ENCODE results near the gene PCBP3. TPM values are rescaled to one million over a fixed set of nuclear protein-coding genes. Genes with fewer than 3 reads are reported as not detected.

PCBP3 gene
- total RNA-seq, 1 experiment from 2014 or later: 10.9 TPM

- Histone ChIP-seq H3K56ac (ENCODE audit: insufficient read length, low read depth, low read length) (no peak overlapping the region), H3K27ac (ENCODE audit: insufficient read length, low read depth, low read length) (no peak overlapping the region), H4K8ac (replicated peaks; ENCODE audit: insufficient read length, low read depth, low read length) (no peak overlapping the region), H3K9me3 (ENCODE audit: control insufficient read depth, low read depth, low read length) (no peaks in the 10 kb centered on the region), H2BK15ac (ENCODE audit: low read depth, low read length) (no peak overlapping the region), H2BK20ac (ENCODE audit: low read depth, low read length, poor library complexity, severe bottlenecking) (no peak overlapping the region), H4K91ac (ENCODE audit: insufficient read length, low read depth, low read length) (no peak overlapping the region), H3K23ac (ENCODE audit: insufficient read length, low read depth, low read length) (no peak overlapping the region), H2BK120ac (ENCODE audit: low read depth, low read length, poor library complexity, severe bottlenecking) (no peak overlapping the region), H2AFZ (ENCODE audit: low read length) (no peak overlapping the region), H3K14ac (ENCODE audit: insufficient read depth, low read length) (no peak overlapping the region), H3T11ph (ENCODE audit: low read length) (no peak overlapping the region), H3K4me1 (ENCODE audit: insufficient read depth, low read length) (no peaks in the 10 kb centered on the region), H3K79me2 (ENCODE audit: insufficient read depth, low read length) (no peaks in the 10 kb centered on the region), H4K5ac (ENCODE audit: insufficient read length, low read depth, low read length) (no peak overlapping the region), H2BK12ac (ENCODE audit: insufficient read length, low read depth, low read length) (no peak overlapping the region), H3K18ac (ENCODE audit: insufficient read length, low read depth, low read length) (no peak overlapping the region), H3K9ac (ENCODE audit: extremely low read depth, insufficient read length, low read length) (no peak overlapping the region), H4K20me1 (ENCODE audit: control insufficient read depth, insufficient read depth, insufficient read length) (no peaks in the 10 kb centered on the region), H3K27me3 (ENCODE audit: insufficient read depth, low read length) (no peaks in the 10 kb centered on the region), H3K4me2 (ENCODE audit: insufficient read depth, insufficient read length, low read length) (no peak overlapping the region), H2AK5ac (ENCODE audit: insufficient read length, low read length) (no peak overlapping the region), H3K23me2 (ENCODE audit: insufficient read length, low read depth, low read length, poor library complexity, severe bottlenecking) (no peaks in the 10 kb centered on the region), H3K4ac (ENCODE audit: low read depth, low read length) (no peak overlapping the region), H3K79me1 (ENCODE audit: insufficient read depth, low read depth, low read length, poor library complexity, severe bottlenecking) (no peaks in the 10 kb centered on the region), H2BK5ac (ENCODE audit: insufficient read length, low read length) (no peak overlapping the region)
- H3K36me3 Mint-ChIP-seq (ENCODE audit: insufficient read depth in 1 of 3, low read depth in 3 of 3): no peaks in the 10 kb centered on the region; a peak in 1 of 7 replicates
- peaks cover 2 to 4% of the 10 kb centered on the region in 2 experiments; a peak in 1 of 4 replicates for H3K4me1 Mint-ChIP-seq
- DNase-seq: peak; percentile 80
- TF ChIP-seq CTCF (conservative IDR thresholded peaks at IDR 0.05): peak; percentile 92
- H3K9me3 Mint-ChIP-seq: peaks cover 6 to 9% of the 10 kb centered on the region in 2 experiments; a peak in 4 of 5 replicates
- H3K4me3 Mint-ChIP-seq: no peak overlapping the region
- WGBS (ENCODE audit: extremely low coverage, insufficient read length, low lambda C conversion rate): no CpG with 5 or more reads among the region's 16 CpGs
- no peak overlapping the region for H3K27ac Mint-ChIP-seq
- peaks cover 25% of the 10 kb centered on the region for H3K27me3 Mint-ChIP-seq (ENCODE audit: low read depth)
Measured at GRCh38 chr21:45596704-45597318, 46.7 kb upstream of the PCBP3 start.
